Measurements from ENCODE around the gene ACTA2. TPM values are rescaled to one million over a fixed set of nuclear protein-coding genes. Genes with fewer than 3 reads are reported as not detected.

The ACTA2 gene
- total and polyA plus RNA-seq, 2 donors (not counting 1 experiment from before 2014, with no cell fraction given): 1.8 to 3.7 TPM

DNA sequence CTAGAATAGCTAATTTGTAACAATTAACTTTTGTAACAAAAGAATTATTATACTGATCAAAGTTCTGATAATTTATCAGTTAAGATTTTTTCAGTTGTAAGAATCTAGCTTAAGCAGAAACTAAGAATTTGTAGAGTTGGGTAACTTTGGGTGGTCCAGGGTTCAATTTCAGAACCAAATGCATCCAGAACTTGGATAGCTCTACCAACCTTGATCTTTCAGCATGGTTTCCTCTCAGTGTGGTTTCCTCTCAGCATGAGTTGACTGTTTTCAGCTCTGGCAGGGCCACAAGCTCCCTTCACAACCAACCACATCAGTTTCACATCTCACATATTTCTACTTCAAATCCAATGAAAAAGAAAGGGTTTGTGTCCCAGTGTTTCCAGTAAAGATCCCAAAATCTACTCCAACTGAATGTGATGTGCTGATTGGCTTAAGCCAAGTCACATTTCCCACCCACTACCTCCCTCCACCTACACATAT, 34.7 kb upstream of the ACTA2 start:
- TF ChIP-seq, protein P1, sequence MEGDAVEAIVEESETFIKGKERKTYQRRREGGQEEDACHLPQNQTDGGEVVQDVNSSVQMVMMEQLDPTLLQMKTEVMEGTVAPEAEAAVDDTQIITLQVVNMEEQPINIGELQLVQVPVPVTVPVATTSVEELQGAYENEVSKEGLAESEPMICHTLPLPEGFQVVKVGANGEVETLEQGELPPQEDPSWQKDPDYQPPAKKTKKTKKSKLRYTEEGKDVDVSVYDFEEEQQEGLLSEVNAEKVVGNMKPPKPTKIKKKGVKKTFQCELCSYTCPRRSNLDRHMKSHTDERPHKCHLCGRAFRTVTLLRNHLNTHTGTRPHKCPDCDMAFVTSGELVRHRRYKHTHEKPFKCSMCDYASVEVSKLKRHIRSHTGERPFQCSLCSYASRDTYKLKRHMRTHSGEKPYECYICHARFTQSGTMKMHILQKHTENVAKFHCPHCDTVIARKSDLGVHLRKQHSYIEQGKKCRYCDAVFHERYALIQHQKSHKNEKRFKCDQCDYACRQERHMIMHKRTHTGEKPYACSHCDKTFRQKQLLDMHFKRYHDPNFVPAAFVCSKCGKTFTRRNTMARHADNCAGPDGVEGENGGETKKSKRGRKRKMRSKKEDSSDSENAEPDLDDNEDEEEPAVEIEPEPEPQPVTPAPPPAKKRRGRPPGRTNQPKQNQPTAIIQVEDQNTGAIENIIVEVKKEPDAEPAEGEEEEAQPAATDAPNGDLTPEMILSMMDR (IDR thresholded peaks at IDR 0.05): peak; percentile 13
- TF ChIP-seq EZH2 (IDR thresholded peaks at IDR 0.05; ENCODE audit: borderline replicate concordance, insufficient read depth, low read depth, low read length, poor library complexity, severe bottlenecking): no peak
- no peak overlapping the region for H3K4me2 ChIP-seq (replicated peaks; ENCODE audit: low read depth, low read length, poor library complexity, severe bottlenecking)
- H3K4me3 Mint-ChIP-seq: no peak overlapping the region
- ChIA-PET POLR2A (interaction anchor here (0.7 kb wide), 1 partner anchor 45 kb away, joined by 3 read pairs; no protein-coding TSS in a partner anchor), CTCF (interaction anchor here (0.7 to 6.1 kb wide), 10 partner anchors 9 to 153 kb away, joined by 3 to 76 read pairs (median 4); no protein-coding TSS in a partner anchor)
- no peaks in the 10 kb centered on the region for H3K36me3 ChIP-seq (replicated peaks in 1 of 2; ENCODE audit: control extremely low read depth in 1 of 2, control insufficient read depth in 1 of 2, extremely low read depth in 1 of 2, insufficient read depth in 2 of 2, low read length in 1 of 2)
- ATAC-seq (ENCODE audit: low read depth) (no peak), DNase-seq (no peak)
- no peak overlapping the region for H3K9ac ChIP-seq (ENCODE audit: low read length)
- no peak overlapping the region for H2AFZ ChIP-seq (ENCODE audit: insufficient read depth, low read depth, low read length, poor library complexity, severe bottlenecking)
- H3K9me3 Mint-ChIP-seq (ENCODE audit: insufficient read depth): peaks cover 4% of the 10 kb centered on the region
- H3K27me3 ChIP-seq (replicated peaks in 1 of 4; ENCODE audit: control extremely low read depth in 1 of 4, control insufficient read depth in 3 of 4, insufficient read depth in 4 of 4, low read length in 3 of 4): no peaks in the 10 kb centered on the region
- H3K27ac ChIP-seq (ENCODE audit: low read length in 2 of 2): peak overlapping the region in 1 of 2 donors; percentile 9
- no peak overlapping the region for H3K4me3 ChIP-seq (ENCODE audit: control extremely low read depth in 1 of 5, extremely low read depth in 1 of 5, insufficient read depth in 1 of 5, low read depth in 2 of 5, low read length in 4 of 5)
- H3K4me1 Mint-ChIP-seq: peaks cover 29% of the 10 kb centered on the region
- intact Hi-C loops (cut with micrococcal nuclease): loop anchor here (1.0 kb wide), 1 partner anchor 52 kb away; no protein-coding TSS in a partner anchor
- no peak overlapping the region for H3K27ac Mint-ChIP-seq
- H3K79me2 ChIP-seq (ENCODE audit: control insufficient read depth, insufficient read depth, low read length): no peaks in the 10 kb centered on the region
- no peaks in the 10 kb centered on the region for H3K27me3 Mint-ChIP-seq
- H4K20me1 ChIP-seq (ENCODE audit: control insufficient read depth, insufficient read depth, low read length, poor library complexity, severe bottlenecking): no peaks in the 10 kb centered on the region
- H3K9me3 ChIP-seq (ENCODE audit: control extremely low read depth in 1 of 3, control insufficient read depth in 2 of 3, insufficient read depth in 1 of 3, low read length in 2 of 3): peaks cover 0 to 8% (median 7%) of the 10 kb centered on the region in 3 donors
- H3K4me1 ChIP-seq (ENCODE audit: control insufficient read depth in 2 of 2, insufficient read depth in 2 of 2, low read length in 2 of 2): peaks cover 12 to 18% of the 10 kb centered on the region in 2 donors

DNA sequence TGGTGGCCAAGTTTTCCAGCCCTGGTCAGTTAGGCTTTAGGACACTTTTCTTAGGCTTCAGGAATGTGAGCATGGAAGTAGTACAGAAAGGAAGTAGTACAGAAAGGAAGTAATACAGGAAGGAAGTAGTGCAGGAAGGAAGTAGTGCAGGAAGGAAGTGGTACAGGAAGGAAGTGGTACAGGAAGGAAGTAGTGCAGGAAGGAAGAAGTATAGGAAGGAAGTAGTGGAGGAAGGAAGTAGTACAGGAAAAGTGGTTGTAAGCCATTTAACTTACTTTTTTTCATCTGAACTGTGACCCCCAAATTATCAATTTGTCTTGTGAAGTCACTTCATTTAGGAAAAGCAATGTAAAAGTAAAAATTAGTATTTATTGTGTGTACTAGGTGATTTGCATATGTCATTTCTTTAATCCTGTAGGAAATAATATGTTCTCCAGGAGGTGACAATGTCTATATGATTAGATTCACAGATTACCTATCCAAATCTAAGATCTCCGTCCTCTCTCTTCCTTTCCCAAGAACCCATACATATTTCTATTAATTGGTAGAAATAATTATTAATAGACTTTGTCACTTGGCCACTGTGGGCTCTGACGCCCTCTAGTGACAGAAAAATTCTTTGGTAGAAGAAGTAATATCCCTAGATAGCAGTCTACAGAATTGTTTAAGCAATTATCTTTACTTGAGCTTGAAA, 34.1 kb upstream of the ACTA2 start:
- peaks cover 23% of the 10 kb centered on the region for H3K4me1 Mint-ChIP-seq
- Histone ChIP-seq H3K4me1 (ENCODE audit: control insufficient read depth in 2 of 2, insufficient read depth in 2 of 2, low read length in 2 of 2) (peaks cover 6 to 12% of the 10 kb centered on the region in 2 donors), H3K4me3 (ENCODE audit: control extremely low read depth in 1 of 5, extremely low read depth in 1 of 5, insufficient read depth in 1 of 5, low read depth in 2 of 5, low read length in 4 of 5) (no peak overlapping the region), H3K27me3 (replicated peaks in 1 of 4; ENCODE audit: control extremely low read depth in 1 of 4, control insufficient read depth in 3 of 4, insufficient read depth in 4 of 4, low read length in 3 of 4) (no peaks in the 10 kb centered on the region), H3K36me3 (replicated peaks in 1 of 2; ENCODE audit: control extremely low read depth in 1 of 2, control insufficient read depth in 1 of 2, extremely low read depth in 1 of 2, insufficient read depth in 2 of 2, low read length in 1 of 2) (no peaks in the 10 kb centered on the region), H3K9me3 (ENCODE audit: control extremely low read depth in 1 of 3, control insufficient read depth in 2 of 3, insufficient read depth in 1 of 3, low read length in 2 of 3) (peaks cover 0 to 8% (median 7%) of the 10 kb centered on the region in 3 donors), H3K79me2 (ENCODE audit: control insufficient read depth, insufficient read depth, low read length) (no peaks in the 10 kb centered on the region), H4K20me1 (ENCODE audit: control insufficient read depth, insufficient read depth, low read length, poor library complexity, severe bottlenecking) (no peaks in the 10 kb centered on the region), H3K27ac (ENCODE audit: low read length in 2 of 2) (peak overlapping the region in 1 of 2 donors; percentile 2), H3K4me2 (replicated peaks; ENCODE audit: low read depth, low read length, poor library complexity, severe bottlenecking) (no peak overlapping the region), H3K9ac (ENCODE audit: low read length) (no peak overlapping the region), H2AFZ (ENCODE audit: insufficient read depth, low read depth, low read length, poor library complexity, severe bottlenecking) (no peak overlapping the region)
- ChIA-PET POLR2A (no interaction called here), CTCF (interaction anchor here (0.7 to 6.1 kb wide), 8 partner anchors 8 to 152 kb away, joined by 3 to 76 read pairs (median 4); no protein-coding TSS in a partner anchor)
- TF ChIP-seq EZH2 (IDR thresholded peaks at IDR 0.05; ENCODE audit: borderline replicate concordance, insufficient read depth, low read depth, low read length, poor library complexity, severe bottlenecking): no peak
- TF ChIP-seq, protein P1 (IDR thresholded peaks at IDR 0.05): peak; percentile 69
- intact Hi-C loops (cut with micrococcal nuclease): loop anchor here (1.0 kb wide), 1 partner anchor 51 kb away; no protein-coding TSS in a partner anchor
- ATAC-seq (ENCODE audit: low read depth) (no peak), DNase-seq (peak; percentile 51)
- no CpG with 5 or more reads among the region's 2 CpGs for WGBS (ENCODE audit: insufficient coverage)
- H3K4me3 Mint-ChIP-seq: no peak overlapping the region
- H3K27ac Mint-ChIP-seq: peak overlapping the region; percentile 50
- H3K9me3 Mint-ChIP-seq (ENCODE audit: insufficient read depth): peaks cover 4% of the 10 kb centered on the region
- H3K27me3 Mint-ChIP-seq: no peaks in the 10 kb centered on the region
